NOMO-1 treated with dmso at 0.1 percent for 144 hours (cell line): Measurements from ENCODE around the gene PODXL.

ENCODE experiments used
- DNase-seq: peaks from one replicate; lab custom pipeline; 2025; ENCODE audit not compliant: unreplicated experiment; lab: John Stamatoyannopoulos, UW

Gene PODXL

DNA sequence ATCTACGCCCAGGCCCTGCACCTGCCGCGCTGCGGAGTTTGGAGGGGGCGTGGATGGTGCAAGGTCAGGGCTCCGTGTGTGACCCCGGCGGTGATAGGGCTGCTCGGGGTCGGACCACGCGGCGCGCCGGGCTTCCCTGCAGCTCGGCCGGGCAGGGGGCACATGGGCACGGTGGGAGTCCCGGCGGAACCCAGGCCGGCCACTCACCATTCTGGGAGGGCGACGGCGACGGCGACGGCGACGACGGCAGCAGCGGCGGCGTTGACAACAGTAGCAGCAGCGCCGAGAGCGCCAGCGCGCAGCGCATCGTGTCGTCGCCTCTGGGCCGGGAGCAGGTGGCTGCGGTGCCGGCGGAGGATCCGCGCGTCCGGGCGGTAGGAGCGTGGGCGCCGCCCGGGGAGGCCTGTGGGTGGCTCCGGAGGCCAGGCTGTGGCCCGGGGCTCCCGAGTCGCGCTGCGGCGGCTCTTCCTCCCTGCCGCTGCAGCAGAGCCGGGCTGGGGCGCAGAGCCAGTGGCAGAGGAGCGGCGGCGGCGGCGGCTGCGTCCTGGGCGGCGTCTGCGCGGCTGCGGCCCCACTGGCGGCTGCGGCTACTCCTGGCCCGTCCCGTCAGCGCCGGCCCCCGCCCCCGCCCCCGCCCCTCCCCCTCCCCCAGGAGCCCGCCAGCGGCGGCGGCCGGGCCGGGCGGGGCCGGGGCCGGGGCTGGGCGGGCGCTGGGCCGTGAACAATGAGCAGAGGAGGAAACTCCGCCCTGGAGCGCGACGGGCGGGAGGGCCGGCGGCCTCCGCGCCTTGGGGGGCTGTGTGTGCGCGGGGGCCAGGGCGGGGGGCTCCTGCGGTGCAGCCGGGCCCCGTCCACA lies at the start of gene PODXL:
TSS of gene PODXL (minus strand) at position 576 of the 856 bp plus-strand sequence. CDS start at position 307, 269 bp downstream.
- DNase-seq: peak; percentile 37

DNA sequence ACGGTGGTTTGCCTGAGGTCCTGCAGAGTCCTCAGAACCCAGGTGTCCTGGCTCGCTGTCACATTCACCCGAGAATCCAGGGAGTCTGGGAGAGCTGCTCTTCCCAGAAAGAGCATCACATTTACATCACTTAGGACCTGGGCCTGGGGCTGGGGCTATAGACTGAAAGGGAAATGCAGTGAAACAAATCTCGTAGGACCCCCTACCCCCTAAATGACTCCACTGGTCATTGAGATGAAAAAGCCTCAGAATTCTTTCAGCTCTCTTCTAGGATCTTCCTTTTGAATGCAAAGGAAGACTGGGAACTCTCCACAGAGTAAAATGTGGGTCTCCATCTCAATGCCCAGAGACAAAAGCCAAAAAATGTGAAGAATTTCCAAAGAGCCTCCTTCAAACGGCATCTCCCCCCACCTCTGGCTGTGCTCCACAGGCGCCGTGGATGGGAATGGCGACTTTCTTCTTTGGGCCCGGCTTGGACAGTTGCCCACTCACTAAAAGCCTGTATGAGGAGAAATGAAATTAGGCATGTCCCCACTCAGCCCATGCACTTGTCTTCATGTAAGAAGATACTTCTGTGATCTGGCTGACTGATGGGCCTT lies 49.0 kb upstream of the PODXL start:
- no peak for DNase-seq

DNA sequence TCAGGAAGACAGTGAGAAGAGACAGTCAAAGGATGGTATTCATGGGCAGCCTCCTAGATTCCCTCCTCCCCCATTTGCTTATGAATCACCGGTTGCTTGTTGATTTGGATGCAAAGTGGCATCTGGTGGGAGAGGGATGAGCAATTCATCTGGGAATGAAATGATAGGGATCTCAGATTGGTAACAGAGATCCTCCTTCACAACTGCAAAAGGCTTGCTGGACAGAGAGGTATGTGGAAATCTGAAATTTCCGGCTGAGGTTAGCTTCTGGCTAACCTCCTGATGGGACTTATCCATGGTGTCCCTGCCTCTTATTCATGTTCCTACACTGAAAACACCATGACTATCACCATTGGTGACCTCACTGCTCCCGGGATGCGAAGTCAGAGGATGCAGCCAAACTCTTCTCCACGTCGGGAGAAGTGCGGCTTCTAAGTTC lies 48.4 kb upstream of the PODXL start:
- no peak for DNase-seq

DNA sequence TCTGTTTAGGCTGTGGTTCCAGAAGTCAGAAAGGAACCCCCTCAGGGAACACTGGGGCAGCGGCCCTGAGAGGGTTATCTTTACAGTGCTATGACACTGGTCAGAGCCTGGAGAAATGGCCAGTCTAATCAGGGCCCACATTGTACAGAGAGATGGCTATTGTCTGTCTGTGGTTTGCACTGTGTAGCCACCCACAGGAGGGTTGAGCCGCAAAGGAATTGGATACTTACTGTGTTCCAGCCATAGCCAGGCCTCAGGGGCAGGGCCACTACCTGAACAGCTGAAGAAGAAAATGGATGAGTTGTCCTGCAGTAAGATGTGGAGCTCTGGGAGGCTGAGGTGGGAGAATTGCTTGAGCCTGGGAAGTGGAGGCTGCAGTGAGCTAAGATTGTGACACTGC lies 47.5 kb upstream of the PODXL start:
- no peak for DNase-seq

DNA sequence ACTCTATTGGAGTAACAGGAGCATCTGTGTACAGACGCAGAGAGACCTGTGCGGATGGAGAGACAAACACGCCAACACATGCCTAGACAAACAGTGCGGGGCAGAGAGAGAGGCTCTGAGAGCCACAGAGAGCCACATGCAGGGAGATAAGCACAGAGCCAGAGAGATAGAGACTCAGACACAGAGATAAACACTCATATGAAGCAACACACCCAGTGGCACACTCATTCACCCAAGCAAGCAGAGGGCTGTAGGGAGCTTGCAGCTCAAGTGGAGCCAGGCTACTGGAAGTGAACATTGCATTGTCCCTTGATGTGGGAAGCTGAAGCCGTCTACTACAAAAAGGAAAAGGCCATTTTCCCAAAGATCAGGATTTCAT lies 46.6 kb upstream of the PODXL start:
- DNase-seq: no peak

DNA sequence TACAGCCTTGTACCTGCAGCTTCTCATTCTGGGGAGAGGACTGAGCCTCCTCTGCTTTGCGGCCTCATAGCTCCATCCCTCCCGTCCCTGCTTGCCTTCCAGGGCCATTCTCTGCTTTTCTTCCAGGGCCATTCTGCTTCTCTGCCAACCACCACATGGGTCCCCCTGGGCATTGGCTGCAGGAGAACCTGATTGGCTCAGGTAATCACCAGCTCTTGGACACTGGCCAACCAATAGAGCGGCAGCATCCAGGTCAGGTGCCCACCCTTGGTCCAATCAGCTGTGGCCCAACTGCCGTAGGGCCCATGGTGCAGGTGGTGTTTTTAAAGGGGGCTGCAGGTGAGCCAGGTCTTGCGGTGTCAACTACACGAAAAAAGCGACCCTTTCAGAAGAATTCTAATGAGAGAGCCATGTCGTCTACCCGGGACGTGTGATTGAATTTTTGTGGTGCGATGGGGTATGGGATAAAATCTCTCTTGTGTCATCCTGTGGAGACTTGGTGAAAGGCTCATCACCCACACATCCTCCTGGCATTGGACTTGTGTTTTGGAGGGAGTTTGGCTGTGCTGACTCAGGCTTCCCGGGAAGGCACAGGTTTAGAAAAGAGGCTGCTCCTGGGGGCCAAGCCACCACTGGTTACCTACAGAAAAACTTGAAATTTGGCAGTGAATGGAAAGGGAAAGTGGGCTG lies 46.0 kb upstream of the PODXL start:
- DNase-seq: no peak

DNA sequence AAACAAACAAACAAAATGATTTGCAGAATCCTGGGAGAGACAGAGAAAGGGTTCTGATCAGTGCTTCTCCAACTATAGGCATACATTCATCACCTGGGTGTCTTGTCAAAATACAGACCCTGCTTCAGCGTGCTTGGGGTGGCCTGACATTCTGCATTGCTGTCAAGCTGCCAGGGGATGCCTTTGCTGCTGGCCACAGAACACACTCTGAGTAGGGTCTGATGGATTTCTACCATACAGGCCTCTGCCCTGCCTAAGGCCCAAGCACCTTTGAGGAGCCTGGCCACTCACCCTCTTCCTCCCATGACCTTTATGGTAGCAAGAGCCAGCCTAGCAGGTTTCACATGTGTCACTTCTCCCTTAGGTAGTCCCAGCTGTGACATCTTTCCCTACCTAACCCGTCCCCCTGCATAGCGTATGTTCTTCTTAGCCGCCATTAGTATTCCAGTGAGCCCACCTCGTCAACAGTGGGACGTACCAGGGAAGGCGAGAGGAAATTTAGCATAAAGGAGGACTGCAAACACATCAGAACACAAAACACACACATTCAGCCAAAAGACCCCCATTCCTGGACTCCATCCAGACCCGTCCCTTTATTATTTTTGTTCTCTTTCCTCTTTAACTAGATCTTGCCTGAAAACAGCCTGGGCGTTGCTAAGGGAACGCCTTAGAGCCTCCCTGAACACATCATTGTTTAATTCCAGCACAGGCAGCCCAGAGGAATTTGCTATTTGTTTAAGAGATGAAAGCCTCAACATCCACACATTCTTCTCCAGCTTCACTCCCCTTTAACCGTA lies 43.9 kb upstream of the PODXL start:
- no peak for DNase-seq

DNA sequence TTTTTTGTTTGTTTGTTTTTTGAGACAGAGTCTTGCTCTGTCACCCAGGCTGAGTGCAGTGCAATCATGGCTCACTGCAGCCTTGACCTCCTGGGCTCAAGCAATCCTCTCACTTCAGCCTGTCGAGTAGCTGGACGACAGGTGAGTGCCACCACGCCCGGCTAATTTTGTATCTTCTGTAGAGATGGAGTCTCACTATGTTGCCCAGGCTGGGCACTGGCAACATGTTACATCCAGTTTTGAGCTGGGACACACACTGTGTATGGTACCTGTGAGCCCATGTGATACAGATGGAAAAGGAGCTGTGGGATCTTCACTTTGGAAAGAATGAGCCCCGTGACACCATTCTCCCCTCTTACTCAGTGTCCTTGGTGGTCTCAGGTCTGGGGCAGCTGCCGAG lies 40.4 kb upstream of the PODXL start:
- DNase-seq: no peak

DNA sequence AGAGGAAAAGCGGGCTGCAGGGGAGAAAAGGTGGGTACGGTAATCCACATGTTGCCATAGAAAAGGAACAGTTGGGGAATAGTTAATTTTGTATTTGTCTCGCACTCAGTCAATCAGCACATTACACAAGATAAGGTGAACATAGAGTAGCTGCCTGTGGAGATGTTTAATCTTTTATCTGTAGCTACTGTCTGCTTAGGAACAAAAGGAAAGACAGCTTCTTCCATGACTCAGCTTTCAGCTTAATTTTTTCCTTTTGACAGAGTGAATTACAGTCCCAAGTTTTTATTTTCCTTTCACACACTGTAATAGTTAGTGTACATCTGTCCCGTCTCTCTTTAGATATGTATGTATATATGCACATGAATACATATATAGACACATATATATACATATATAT lies 39.3 kb upstream of the PODXL start:
- no peak for DNase-seq

DNA sequence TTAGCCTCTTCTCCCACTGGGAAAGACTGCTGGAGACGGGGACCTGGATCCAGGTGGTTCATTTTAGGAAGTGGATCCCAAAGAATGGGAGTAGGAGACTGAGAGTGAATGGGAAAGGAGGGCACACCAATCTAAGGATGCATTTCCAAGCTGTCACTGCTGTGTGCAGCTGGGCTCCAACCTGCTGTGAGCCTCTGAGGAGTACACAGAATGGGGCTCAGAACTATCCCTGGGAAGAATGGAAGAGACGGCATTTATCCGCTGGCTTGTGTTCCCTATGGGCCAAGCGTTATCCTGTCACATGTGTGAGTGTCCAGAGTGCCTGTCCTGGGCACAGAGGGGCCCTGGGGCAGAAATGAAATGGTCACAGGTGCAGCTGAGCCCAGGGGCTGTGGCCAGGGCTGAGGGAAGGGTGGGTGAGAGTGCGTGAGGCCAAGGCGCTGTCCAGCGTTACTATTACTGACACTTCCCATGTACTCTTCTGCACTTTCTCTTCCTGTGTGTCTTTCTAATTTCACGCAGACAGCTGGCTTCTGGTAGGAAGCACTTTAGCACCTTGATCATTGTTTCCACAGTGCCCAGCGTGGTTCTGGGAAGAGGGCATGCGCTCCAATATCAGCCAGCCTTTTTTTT lies 35.4 kb upstream of the PODXL start:
- no peak for DNase-seq

DNA sequence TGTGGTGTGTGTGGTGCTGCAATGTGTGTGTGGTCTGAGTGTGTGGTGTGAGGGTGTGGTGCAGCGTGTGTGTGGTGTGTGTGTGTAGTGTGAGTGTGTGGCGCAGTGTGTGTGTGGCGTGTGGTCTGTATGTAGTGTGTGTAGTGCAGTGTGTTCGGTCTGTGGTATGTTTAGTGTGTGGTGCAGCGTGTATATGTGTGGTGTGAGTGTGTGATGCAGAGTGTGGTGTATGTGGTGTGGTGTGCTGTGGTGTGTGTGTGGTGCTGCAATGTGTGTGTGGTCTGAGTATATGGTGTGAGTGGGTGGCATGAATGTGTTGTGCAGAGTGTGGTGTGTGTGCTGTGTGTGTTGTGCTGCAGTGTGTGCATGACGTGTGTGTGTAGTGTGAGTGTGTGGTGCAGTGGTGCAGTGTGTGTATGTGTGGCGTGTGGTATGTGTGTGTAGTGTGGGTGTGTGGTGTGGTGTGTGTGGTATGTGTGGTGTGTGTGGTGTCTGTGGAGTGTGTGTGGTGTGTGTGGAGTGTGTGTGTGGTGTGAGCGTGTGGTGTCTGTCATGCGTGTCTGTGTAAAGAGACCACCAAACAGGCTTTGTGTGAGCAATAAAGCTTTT lies 31.0 kb upstream of the PODXL start:
- no peak for DNase-seq

DNA sequence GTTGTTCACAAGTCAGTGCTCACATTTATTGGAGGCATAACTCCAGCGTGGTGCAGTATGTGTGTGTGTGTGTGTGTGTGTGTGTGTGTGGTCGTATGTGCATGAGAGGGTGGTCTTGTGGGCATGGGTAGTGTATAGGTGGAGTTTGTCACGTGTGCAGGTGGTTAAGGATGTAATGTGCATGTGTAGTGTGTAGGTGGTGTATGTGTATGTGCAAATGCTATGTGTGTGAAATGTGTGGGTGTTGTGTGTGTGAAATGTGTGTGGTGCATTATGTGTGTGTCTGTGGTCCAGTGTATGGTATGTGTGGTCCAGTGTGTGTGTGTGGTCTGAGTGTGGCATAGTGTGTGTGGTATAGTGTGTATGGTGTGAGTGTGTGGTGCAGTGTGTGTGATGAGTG lies 30.3 kb upstream of the PODXL start:
- no peak for DNase-seq

DNA sequence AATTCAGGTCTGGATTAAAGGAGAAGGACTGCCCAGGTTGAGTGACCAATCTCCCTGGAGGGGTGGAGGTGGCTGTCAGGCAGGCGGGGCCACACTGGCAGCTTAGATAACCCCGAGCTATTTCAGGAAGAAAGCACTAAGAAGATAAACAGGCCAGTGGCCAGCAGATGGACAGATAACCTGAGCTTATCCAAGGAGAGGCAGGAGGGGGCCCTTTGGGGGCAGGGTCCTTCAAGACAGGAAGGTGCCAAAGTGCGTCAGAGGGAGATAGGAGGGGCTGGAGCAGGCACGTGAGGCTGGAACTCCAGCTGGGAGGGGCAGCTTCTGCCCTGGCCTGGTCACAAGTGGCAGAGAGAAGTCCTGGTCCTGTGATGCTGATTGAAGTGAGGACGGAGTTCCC lies 29.8 kb upstream of the PODXL start:
- no peak for DNase-seq

DNA sequence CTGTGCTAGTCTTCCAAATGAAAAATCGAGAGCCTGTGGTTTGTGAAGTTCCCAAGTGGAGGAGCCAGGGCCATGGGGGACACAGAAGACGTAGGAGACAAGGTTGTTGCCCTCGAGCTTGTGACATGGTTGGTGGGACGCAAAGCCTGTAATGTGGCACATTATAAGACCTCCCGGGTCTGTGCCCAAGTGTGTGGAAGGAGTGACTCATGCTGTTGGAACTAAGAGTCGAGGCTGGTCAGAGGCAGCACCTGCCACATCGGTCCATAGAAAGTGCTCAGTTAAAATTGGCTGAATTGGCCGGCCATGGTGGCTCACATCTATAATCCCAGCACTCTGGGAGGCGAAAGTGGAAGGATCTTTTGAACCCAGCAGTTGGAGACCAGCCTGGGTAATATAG lies 27.0 kb upstream of the PODXL start:
- no peak for DNase-seq

DNA sequence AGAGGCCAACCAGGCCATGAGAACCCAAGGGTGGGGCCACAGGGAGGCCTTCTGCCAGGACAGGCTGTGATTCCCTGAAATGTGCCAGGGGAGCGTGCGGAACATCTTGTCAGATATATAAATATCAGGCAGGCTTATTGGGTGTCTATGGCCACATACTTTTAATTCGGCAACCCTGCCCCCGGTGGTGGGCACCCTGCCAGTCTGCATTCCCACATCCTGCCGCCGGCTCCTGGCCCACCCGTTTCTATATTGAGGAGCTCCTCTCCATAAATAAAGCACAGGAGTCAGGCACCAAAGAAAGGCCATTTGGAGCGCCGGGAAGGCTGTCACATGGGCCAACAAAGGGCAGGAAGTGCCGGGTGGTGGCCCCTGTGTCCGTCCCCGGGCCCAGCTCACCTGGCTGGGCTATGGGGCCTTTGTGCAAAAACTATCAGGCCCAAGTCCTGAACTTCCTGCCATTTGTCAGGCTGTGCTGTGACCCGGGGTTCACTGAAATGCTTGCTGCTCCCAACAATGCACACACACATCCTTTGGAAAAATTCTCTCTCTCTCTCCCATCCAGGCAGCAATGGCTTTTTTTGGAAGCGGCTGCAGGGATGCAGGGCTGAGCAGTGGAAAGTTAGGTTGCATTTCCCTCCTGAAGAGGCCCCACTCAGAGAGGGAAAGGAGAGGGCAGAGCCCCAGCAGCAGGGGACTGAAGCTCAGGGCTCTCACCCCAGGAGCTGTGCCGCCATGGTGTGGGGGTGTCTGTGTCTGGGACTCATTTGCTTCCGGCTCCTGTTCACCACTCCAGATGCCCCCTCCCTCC lies 25.0 kb upstream of the PODXL start:
- no peak for DNase-seq

DNA sequence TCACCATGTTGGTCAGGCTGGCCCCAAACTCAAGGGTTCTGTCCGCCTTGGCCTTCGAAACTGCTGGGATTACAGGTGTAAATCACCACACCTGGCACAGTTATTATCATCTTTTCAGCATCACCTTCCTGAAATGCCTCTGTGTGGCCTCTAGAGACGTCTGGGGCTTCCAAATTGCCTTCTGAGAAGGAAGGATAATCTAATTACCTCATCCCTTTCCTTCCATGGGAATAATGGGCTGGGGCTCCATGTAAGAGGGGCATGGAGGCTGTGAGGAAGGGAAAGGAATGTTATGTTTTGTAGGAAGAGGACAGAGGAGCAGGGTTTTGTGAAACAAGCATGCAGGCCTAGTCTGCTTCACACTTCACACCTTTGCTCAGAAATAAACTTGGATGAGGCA lies 22.2 kb upstream of the PODXL start:
- DNase-seq: no peak

DNA sequence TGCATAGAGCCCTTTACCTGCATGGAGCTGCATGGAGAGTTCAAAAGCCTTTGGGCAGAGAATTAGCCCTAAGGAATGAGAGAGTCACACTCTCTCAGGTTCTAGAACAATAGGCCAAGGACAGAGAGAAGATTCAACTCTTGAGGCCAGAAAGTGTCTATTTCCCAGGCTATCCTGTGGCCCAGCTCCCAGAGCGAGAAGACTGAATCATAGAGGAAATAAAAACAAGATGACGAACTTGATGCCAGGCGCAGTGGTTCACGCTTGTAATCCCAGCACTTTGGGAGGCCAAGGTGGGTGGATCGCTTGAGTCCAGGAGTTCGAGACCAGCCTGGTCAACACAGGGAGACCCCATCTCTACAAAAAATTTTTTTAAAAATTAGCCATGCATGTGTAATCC lies 18.3 kb upstream of the PODXL start:
- DNase-seq: no peak

DNA sequence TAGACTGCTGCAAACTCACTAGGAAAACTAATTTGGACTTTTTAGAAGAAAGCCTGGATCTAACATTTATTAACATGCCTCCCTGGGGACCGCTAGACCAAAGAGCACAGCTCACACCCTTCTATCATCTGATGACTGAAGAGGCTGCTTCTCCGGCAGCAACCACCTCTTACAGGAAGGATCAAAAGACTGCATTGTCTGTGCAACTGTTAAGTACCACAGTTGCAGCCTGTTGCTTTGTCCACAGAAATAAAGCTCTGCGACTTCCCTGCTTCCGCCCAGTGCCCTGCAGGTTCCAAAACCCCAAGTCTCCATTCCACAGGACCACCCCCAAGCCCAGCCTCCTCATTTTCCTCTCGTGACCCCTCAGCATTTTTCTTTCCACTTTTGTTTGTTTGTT lies 14.0 kb upstream of the PODXL start:
- no peak for DNase-seq

DNA sequence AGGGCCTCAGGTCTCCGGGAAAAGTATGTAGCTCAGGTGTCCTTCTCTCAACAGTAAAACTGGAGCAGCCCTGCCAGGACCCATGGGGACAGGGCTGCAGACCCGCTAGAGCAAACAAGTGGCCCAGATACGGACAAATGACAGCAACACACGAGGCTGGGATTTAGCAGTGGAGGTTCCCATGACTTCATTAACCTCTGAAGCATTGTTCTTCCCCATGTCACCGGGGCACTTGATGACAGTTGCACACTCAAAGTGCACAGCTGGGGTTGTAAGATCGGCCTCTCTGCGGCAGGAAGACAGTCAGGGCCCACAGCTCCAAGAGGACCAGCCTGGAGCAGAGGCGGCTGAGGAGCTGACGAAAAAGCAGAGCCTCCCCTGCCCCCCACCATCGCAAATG lies 12.5 kb upstream of the PODXL start:
- DNase-seq: no peak

DNA sequence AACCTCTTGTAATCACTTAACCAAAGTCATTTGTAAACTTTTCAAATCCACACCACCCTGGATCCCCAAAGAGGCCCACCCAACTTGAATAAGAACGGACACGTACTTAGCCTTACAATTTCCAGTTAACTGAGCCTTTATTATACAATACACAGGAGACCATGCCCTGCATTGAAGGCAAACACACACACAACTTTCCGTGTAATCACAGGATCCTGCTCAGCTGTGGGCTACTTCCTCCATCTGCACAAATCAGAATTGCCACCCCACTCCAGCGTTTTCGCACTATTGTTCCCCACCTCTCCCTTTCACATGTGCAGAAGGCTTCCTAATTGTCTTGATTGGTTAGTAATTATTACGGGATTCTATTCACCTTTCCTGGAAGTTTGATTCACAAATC lies 12.1 kb upstream of the PODXL start:
- no peak for DNase-seq
